GM18526 (cell line): ENCODE measurements around the gene BMP2K.
A peak's percentile ranks its signal among the peaks of the same experiment; 100 is the strongest.

ENCODE experiments used
- POLR2A ChIP-seq: IDR thresholded peaks from 3 replicates; pipeline ENCODE4 v1.6.1; 2011; ENCODE audit not compliant: insufficient read length; ENCODE audit errors: extremely low read depth

The BMP2K gene

DNA sequence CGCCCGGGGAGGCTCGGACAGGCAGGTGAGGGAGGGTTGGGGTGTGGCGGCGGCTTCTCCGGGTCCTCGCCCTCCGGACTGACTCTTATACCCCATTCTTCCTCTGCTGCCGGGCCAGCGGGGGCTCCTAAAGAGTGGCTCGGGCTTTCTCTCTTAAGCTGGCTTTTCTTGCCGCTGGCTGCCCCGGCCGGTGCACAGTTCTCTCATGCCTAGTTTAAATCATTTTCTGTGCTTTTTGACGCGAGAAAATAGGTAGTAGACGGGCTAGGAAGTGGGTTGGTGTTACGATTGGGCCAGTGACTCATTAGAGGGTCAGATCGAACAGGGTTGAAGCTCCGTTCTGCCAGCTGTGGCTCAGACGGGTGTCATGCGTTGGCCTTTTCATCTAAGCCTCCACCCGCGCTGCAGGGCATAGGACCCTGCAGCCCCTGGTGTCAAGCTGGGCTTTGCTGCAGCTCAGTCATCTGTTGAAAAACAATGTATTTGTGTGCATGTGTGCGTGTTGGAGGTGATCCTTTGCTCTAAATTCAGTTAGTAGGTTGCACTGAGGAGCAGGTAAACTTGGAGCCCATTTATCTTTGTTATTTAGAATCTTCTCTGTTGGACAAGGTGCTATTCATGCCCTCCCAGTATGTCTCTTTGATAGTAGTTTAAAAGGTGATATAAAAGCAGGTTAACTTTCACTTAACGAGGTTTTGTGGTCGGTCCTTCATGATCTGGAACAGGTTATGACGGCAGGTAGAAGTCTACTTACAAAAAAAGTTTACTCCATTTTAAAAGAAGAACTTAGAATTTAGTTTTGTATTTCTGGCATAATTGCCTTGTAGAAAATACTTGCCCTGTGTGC lies 802 bp downstream of the BMP2K start:
- peak; percentile 20 for TF ChIP-seq POLR2A

- no peak for TF ChIP-seq POLR2A
These were observed 1.4 kb downstream of the BMP2K start for GRCh38 chr4:78777576-78777940.

DNA sequence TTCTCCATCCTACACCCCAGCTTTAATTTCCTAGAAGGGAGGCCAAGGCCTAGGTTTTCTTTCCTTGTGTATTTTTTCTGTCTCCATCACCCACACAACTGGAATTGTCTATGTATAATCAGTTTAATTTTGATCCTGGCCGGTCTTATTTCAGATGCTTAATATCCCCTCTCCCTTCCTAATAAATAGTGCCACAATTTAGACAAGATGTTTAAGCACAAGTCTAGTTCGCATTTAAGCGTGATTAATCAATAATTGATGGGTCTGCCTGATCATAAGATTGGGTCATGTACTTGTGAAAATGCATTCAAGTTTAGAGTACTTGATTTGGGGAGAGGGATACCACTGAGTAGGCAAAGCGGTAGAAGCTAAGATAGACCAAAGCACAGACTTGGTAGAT lies 2.4 kb downstream of the BMP2K start:
- TF ChIP-seq POLR2A: no peak

DNA sequence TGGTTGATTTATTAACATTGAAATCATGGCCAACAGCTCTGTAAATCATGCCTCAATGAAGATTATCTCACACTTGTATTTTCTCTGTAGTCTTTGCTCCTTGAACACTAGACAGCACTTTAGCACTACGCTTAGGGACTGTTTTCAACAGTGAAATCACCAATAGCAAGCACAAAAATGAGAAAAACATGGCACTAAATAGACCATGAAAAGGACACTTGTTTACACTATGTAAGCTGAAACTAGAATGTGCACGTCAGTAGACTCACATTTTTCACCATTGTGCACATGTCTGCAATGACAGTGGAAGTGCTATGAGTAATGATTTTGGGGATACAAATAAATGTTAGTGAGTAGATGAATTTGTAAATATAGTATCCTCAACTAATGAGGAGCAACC lies 3.1 kb downstream of the BMP2K start:
- TF ChIP-seq POLR2A: no peak

DNA sequence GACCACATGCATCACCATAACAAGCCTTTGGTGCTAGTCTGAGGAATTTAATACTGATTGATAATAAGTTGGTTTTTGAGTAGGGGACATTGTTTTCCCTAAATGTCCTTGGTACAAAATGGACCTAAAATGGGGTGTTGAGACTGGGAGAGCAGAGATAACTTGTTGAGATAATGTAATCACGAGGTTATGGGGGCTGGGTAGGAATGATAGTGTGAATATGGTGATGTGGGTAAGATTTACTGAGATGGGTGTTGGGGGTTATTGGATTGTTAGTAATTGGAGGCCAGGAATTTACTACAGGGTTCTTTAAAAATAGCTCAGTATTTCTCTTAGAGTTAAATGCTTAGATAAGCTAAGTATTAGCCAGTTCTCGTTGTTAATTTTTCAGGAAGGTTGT lies 3.9 kb downstream of the BMP2K start:
- TF ChIP-seq POLR2A: no peak

GRCh38 chr4:78781139-78781538 lies 5.0 kb downstream of the BMP2K start:
- TF ChIP-seq POLR2A: no peak

- TF ChIP-seq POLR2A: no peak
These were observed 5.8 kb downstream of the BMP2K start for GRCh38 chr4:78781924-78782323.

GRCh38 chr4:78784236-78784865 lies 8.2 kb downstream of the BMP2K start:
- no peak for TF ChIP-seq POLR2A

DNA sequence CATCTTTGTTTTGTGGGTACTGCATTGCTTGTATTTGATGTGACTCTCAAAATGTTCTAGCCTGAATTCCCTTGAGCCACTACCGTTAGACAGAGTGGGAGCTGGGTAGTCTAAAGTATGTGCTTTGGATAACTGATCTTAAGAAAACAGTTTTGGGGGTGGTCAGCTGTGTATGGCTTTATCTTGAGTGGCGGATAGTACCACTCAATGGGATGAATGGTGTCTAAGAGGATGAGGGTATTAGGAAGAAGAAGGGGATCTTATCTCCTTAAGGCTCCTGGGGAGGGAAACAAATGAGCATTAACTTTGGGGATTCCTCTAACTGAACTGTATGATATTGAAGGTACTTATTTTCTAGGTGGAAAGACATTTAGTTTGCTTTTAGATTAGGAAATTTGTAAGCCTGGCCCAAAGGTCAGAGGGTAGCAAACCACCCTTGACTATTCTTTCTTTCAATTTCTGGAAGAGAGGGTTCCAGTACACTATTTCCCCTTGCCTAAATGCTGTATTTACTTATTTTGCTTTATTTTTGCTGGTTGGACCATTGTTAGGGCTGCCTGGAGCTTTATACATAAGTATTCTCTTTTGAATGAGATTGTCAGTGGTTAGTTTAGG lies 11.3 kb downstream of the BMP2K start:
- no peak for TF ChIP-seq POLR2A

DNA sequence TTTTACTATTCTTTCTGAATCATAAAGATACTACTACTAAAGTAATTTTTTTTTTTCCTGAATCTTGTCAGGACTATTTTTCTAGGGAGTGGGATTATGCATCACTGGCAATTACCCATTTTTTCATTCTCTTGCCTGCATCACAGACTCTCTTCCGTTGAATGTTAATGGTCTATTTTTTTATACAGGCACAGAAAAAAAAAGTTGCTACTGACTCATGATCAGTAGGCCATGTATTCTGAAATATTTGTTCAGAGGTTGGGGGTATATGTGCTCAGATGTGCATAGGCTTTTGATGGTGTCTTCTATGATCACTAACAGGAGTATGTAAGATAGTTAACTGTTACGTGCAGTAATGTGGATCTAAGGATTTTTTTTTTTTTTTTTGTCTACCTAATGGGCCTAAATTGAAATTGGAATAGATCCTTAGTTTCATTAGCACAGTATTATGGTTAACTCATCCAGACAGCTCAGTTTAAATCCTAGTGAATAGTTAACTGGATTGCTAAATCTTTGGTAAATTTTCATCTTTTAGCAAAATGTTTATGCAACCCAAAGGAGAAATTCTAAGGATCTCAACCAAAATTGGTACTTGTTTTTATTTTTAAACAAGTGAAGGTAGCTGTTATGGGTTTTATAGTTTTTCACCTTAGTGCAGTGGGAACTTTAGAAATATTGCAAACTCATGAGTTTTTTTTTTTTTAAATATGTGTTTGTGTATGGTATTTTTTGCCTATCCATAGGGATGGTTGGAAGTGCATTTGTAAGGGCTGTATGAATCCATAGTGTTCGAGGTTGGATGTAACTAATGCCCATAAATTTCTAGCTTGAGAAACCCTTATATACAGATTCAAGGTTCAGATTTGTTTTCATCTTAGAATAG lies 12.1 kb downstream of the BMP2K start:
- TF ChIP-seq POLR2A: no peak

DNA sequence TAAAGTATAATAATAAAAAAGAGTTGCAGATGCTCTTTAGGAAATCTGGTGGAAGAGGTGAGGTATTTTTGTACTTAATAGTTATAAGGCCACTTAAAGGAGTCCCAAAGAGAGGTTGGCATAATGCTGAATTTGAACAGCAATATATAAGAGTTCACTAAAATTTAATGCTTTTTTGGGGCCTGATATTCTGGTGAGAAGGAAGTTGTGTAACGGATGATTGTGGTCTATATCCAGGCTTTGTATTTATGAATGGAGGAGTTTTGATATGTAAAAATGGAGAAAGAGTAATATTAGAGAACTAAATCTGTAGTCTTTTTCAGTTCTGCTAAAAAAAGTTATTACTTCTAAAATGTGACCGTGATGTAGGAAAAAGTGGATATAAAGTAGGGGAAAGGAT lies 20.4 kb downstream of the BMP2K start:
- no peak for TF ChIP-seq POLR2A

- TF ChIP-seq POLR2A: no peak
These were observed 21.7 kb downstream of the BMP2K start for GRCh38 chr4:78797777-78798284.

DNA sequence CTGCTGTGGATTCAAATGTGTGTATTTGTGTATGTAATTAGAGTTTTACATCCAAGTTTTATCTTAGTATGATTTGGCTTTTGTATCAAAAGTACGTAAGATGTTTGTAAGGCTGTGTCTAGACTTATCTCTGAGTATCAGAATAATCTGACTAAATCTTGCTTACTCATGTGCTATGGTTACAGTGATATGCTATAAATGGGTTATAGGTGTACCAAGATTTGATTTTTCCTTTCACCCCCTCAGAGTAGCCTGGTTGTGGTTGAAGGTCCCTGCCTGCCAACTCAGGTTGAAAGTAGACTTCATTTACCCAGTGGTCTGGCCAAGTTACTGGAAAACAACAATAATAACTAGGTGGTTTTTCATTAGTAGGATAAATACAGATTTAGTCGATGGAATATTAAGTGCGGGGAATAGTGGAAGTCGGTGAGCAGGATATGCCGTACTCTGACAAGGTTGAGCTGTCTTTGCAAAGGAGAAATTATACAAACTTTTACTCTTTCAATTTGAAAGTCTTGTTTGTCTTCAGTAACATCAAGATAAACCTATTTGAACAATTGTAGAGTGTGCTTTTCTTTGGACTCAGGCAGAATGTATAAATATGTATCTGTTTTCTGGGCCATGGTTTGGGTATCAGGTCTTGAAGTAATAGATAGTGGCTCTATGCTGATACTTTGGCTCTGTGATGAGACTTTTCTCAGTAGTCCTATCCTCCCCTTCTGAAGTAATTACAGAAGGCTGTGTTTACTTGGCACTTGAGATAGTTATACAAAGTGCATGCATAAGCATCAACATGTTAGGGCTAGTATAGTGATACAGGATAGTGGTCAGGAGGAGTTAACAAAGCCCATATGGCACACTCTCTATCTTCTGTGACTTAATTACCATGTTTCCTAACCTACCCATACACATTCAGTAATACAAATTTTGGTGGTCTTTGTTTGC lies 23.7 kb downstream of the BMP2K start:
- no peak for TF ChIP-seq POLR2A

DNA sequence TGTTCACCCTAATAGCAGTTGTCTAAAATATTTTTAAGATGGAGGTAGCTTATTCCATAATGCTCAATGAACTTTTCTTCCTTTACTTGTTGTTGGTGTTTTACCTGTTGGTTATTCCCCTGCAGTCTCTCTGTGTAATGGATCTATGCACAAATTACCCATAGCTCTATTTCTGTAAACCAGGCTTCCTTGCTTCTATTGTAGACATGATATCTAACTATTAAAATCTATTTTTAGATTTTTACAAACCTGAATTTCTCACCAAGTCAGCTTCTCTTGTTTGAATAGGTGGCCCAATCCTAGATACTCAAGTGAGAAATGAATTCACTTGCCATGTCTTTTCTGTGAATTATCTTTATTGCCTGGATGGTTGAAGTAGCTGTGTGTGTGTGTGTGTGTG lies 24.8 kb downstream of the BMP2K start:
- TF ChIP-seq POLR2A: no peak

GRCh38 chr4:78803983-78804382 lies 27.8 kb downstream of the BMP2K start:
- TF ChIP-seq POLR2A: no peak
